IPS DF 19.7 (cell line): ENCODE measurements around the gene BMP6.

Experiments
- DNase-seq: peaks from one replicate; pipeline ENCODE4 v3.0.0-alpha.2; 2013; ENCODE audit warnings: low read depth, low spot score

The BMP6 gene

DNA sequence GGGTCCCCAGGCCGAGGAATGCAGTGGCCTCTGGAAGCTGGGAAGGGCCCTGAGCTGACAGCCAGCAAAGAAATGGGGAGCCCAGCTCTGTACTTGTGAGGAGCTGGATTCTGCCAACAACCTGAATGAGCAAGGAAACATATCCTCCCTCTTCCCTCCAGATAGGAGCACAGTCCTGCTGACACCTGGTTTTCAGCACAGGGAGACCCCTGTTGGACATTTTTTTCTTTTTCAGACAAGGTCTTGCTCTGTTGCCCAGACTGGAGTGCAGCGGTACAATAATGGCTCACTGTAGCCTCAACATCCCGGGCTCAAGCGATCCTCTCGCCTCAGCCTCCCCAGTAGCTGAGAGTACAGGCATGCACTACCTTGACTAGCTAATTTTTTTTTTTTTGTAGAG is 21.5 kb downstream of the BMP6 start:
- no peak for DNase-seq

DNA sequence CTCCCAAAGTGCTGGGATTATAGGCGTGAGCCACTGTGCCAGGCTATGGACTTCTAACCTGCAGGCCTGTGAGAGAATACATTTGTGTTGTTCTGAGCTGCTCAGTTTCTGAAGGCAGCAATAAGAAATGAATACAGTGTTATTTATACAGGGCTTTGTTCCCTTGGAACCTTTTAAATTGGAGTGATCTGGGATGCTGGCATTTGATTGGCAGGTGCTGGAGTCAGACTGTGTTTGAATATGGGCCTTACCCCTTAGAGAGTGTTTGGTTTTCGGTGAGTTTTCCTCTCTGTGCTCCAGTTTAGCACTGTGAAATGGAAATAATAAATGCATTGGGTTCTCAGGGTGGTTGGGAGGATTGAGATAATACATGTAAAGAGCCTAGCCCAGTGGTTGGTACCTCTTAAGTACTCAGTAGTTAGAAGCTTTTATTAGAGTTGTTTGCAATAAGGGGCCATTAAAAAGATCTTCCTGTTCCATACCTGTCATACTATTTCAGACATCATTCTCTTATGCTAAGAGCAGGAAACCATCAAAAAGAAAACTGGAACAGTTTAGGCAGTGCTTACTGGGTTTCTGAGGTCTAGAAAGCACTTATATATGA is 22.1 kb downstream of the BMP6 start:
- no peak for DNase-seq

DNA sequence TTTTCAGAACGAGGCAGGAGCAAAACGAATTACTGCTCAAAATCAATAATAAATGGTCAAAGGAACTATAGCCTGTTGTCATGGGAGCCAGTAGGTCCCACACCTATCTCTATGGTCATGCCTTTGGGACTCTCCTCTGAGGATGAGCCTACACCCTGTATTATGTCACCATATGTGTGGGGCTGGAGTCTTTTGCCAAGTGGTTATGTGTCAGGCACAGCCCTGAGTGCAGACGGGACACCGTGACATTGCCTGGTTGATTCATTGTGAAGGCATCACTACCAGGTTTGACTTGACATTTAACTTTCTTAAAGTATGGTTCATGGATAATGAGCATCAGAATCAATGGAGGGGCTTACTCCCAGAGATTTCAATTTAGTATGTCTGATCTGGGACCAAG is 23.6 kb downstream of the BMP6 start:
- no peak for DNase-seq

DNA sequence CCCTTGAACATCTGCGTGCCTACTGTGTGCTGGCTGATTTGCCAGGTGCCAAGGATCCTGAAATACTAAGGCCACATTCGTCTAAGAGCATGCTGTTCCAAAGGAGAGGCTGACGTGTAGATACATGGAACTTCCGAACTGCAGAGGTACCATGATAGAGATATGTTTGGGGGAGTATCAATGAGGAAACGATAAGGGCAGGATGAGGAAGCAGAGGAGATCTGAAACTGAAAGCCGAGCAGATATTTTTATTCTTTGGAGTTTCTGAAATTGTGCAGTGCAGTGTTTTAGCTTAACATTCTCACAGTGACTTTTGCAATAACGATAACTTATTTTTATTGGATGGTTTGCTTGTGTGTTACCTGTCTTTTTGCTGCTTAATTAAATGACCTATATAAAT is 24.3 kb downstream of the BMP6 start:
- no peak for DNase-seq

DNA sequence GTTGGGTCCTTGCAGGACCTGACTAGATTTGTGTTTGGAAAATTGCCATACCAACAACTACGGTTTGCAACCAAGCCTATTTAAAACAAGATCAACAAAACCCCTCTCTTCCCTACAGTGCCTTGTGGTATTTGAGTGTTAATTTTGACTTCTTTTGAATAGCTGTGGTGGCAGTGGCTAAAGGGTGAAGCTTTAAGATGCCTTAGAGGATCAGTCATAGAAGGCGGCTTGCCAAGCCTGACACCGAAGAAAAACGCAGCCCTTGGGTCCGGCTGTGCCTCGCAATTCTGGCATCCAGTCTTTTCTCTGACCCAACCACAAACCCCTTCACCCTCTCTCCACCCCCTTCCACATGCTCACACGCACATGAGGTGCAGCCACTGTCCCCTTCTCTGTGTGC is 32.6 kb downstream of the BMP6 start:
- DNase-seq = no peak

DNA sequence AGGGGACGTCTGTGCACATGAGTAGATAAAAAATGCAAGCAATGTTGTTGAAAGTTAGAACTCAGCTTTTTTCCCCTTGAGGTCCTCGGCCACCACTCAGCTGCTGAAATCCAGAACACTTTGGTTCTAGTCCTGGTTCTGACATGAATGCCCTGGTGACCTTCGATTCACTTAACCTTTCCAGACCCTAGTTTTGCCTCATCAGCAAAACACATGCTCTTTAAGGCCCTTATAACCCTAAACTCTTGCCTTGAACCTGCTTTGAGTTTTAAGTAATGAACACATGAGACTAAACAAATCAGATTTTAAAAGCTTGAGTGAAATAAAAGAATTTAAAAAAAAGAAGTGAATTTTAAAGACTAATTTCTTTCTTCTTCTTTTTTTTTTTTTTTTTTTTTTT is 33.4 kb downstream of the BMP6 start:
- DNase-seq = no peak

DNA sequence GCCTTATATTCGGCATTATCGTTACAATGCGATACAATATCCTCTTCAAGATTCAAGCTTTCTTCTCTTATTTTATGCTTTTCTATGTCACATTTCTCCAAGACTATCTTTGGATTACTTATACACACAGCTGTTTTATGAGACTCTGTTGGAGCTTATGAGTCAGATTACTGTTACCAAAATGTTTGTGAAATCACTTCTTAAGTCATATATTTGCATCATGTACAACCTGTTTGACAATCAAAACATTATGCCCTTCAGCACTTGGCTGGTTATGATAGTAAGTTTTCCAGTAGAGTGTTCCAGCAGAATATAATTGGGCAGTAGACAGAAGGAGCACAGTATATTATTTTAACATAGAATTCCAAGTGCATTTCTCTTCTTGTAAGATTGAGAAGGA is 35.2 kb downstream of the BMP6 start:
- no peak for DNase-seq

DNA sequence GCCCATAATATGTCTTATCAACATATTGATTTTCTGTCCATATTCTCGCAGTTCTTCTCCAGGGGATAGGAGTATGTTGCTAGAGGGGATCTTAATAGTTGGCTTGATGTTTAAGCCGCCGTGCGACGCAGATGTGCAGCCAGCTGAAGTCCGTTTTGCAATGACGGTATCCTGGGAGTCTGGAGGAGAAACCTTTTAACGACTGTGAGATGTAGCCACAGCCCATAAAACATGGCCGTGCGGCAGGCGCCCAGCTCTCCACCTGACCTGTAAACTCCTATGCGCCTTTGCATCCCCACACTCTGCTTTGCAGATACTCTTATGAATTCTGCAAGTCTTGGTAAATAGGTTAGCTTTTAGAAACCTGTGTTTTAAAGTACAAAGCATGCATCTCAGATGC is 36.9 kb downstream of the BMP6 start:
- DNase-seq = no peak

DNA sequence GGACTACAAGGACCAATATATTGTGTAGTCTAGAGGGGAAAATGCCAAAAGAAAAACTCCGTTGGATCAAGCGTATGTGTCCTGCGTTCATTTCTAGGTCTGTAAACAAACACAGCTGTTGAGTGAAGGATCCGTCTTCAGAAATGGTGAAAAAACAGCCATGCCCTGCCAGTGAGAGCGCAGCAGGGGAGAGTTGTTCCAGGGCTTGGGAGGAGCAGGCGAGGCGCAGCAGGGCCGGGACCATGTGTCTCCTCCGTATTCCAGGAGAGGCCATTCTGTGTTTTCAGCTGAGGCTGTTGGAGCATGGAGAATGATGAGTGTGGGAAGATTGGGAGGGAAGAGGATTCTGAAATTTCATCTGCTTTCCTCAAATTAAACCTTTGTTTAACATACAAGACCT is 38.0 kb downstream of the BMP6 start:
- no peak for DNase-seq

DNA sequence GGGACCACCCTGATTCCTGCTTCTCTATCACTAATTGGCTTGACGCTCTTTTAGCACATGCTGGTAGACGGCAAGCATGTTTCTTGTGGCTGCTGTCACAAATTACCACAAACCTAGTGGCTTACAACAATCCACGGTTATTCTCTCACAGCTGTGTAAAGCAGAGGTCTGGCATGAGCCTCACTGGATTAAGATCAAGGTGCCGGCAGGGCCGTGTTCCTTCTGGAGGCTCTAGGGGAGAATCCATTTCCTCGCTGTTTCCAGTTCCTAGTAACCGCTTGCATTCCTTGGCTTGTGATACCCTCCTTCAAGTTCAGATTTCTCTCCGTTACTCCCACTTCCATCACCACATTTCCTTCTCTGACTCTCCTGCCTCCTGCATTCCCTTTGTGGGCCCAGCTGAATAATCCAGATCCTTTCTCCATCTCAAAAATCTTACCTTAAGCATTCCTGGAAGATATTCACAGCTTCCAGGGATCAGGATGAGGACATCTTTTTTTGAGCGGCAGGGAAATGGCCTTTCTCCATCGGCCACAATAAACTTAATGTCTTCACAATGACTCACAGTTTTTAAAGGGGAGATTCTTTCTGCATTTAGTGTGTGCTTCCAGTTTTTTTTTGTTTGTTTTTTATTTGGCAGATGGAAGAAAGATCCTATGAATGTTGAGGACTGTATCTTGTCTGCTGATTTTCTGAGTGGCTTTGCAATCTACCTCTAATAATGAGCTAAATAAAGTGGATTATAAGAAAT is 39.9 kb downstream of the BMP6 start:
- no peak for DNase-seq

DNA sequence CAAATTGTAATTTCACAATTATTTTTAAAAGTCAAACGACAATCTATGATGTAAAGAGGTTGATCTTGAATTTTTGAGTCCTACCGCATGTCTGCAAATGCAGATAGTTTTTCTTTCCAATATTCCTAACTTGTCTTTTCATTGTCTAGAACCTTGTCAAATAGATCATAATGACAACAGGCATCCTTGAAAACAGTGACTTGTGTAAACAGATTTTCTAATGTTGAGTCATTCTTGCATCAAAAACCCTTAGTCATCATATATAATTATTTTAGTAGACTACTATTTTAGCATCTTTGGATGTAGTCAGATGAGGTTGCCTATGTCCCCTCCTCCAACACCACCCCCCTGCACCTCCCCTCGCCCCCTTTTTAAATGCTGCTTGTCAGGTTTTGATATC is 43.8 kb downstream of the BMP6 start:
- no peak for DNase-seq

DNA sequence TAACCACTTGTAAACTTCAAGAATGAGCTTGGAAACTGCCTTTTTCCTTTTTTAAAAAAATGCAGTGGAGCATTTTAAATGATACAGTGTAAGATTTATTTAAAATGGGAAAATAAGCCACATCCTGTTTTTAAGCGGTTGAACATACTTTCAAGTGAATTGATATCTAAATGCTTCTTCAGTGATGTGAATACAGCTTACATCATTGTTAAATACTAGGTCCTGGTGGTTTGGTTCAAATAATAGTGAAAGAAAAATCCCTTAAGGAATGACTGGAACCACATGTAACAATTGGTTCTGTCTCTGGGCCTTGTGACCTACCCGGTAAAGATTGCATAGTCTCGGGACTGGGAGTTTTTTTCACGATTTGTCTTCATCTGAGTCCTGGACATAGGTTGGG is 44.2 kb downstream of the BMP6 start:
- no peak for DNase-seq

DNA sequence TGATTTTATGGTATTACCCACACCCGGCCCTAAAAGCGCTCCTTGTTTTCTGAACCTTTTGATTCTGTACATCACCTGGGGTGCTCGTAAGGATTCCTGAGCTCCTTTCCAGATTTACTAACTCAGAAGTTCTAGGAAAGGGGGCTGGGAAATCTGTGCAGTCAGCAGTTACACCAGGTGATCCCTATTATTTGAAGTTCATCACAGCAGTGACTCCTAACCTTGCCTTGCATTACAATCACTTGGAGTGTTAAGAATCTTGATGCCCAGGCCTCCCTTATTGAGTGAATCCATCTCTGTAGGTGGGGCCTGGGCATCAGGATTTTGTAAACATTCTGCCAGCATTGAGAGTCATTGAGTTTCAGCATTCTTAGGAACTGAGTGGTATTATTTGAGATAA is 44.7 kb downstream of the BMP6 start:
- DNase-seq = no peak

DNA sequence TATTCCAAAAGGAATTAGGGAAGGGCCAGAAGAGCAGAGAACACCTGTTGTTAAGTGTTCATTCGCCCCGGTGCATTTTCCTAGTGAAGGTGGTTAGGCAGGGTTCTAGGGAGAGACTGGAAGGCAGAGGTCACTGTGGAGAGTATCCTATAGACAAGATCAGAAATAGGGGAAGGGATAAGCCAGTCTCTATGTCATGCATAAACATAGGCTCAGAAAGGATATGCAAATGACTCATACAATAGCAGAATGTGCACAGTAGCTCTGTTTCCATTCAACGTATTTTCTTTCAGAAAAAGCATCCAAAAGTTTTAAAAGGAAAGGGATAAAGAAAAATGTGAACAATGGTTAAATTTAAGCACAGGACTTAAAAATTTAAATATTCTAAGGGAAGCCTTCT is 47.4 kb downstream of the BMP6 start:
- no peak for DNase-seq

DNA sequence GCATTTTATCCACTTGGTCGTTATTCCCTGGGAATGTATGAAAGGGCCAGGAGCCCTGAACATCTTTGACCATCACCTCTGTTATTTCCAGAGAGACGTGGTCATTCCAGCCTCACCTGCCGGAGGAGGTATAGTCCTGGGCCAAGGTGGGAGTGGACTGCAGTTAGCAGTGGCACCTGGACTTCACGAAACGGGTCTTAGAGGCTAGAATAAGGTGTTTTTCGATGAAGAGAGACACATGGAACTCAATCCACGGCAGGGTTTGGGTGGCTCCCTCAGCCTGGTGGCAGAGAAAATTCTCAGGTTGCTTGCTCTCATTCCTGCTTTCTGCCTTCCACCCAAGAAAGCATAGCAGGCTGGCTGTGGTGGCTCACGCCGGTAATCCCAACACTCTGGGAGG is 48.0 kb downstream of the BMP6 start:
- no peak for DNase-seq

DNA sequence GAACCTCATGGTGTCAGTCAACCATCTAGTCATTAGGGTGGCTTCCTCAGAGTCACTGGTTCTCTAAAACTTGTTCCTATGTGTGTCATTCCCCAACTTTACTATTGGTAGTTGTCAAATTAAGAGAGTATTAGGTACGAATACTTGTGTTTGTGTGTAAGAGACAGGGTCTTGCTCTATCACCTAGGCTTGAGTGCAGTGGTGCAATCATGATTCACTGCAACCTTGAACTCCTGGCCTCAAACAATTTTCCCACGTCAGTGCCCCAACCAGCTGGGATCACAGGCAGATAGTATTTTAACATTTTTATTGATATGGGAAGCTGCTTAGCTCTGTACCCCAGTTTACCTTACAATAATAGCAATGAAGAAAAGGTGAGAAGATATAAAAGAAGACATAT is 50.6 kb downstream of the BMP6 start:
- no peak for DNase-seq

DNA sequence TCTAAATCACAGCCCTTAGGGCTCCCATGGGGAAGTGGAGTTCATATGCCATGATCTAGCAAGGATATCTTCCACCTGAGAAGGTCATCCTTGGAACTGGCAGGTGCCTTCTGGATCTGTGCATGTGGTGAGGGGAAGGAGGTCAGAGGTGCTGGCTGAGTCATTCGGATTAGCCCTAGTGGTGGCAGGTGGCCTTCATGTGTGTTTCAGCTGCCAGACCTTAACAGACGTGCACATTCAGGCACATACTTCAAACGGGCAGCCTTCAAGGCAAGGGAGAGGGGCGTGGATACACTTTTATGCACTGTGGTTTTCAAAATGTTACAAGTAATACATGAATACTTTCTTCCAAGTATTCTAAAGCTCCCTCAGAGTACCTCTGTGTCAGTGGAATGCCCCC is 51.2 kb downstream of the BMP6 start:
- no peak for DNase-seq

DNA sequence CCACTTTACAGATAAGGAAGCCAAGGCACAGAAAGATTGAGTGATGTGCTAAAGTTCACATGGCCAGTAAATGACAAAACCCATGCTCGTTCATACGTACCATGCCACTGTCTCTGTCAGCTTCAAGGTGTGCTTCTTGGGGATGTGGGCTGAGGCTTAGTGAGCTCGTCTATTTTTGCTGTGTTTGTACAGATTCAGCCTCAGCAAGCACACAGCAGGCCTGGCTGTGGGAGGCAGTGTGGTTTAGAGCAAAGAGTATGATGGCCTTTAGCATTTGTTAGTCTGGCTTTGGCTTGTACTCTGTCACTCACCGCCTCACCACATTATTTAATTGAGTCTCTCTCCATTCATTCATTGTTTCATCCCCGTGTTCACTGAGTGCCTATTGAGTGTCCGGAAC is 55.3 kb downstream of the BMP6 start:
- no peak for DNase-seq

DNA sequence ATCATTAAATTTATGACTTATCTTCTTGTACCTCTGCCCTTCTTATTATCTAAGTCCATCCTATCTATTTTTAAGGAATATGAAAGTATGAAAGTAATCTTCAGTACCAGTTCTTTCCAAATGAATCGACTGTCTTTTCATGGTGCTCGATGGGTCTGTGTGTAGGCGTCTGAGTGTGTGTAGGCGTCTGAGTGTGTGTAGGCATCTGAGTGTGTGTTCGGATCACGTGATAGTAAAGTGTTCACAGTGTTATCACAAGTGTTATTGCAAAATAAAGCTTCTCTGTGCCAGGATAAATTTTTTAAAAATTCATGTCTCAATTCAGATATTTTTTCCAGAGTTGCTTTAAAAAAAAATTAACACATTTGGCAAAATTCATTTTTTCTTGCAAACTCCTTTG is 58.3 kb downstream of the BMP6 start:
- no peak for DNase-seq

DNA sequence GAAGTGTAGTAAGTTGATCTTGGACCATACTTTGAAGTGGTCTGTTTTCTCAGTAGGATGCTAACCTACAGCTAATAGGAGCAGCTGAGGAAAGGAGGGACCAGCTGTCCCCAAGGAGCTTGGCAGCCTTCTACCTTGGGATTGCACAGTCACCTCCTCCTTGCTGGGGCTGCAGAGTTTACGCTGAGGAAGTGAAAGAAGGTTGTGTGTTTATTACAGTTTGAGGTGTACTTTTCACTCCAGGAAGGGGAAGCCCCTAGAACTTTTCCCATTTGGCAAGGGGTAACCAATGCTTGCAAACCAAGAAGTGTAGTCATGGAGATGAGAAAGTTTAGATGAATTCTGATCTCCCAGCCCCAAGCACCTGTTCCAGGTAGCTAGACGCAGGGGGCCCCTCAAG is 58.8 kb downstream of the BMP6 start:
- no peak for DNase-seq

DNA sequence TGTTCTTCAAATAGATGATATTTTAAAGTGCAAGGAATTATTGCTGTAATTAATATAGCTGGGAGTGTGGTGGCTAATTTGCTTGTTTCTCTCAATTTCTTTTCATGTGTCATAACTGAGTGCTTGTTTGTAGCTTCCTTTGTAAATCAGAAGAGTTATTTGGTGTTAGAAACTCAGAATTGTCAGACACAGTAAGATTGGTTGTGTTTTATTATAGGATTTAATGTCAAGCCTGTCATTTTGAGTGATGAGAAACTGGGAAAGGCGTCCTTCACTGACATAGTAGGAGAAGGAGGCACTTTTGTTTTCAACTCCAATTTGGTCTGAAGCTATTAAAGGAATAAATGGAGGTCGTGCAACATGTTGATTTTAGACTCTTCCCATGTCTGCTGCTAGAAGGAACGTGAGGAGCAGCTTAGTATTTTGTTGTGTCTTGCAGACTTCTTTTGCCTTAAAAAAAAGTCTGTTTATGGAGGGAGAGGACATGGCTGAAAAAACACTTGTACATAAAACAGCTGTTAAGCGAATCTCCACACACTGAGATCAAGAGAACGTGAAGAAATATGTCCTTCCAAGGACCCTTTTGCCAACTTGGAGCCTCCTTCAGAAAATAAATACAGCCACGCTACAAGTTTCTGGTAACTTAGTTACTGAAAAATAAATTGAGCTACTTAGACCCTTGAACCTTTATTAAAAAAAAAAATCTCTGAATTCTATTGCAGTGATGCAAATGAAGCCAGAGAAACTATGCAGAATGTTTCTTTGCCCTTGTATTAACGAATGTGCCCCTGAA is 59.5 kb downstream of the BMP6 start:
- DNase-seq = no peak

DNA sequence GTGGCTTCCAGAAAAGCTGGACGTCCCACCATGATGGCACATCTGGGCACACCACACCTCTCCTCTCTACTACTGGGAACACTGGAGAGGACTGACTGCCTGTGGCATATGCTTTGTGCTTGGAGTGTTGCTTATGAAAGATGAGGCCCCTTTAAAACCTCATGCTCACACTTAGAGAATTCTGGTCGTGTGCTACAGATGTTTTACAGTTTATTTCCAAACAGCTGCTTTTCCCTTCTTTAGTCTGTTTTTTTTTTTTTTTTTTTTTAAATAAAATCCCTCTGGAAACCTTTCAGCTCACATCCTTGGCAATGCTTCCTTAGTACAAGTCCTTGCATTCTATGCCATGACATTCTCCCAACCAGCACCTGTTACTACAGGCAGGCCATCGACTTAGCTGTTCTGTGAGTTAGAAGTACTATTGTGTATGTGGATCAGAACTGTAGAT is 60.3 kb downstream of the BMP6 start:
- DNase-seq = no peak

DNA sequence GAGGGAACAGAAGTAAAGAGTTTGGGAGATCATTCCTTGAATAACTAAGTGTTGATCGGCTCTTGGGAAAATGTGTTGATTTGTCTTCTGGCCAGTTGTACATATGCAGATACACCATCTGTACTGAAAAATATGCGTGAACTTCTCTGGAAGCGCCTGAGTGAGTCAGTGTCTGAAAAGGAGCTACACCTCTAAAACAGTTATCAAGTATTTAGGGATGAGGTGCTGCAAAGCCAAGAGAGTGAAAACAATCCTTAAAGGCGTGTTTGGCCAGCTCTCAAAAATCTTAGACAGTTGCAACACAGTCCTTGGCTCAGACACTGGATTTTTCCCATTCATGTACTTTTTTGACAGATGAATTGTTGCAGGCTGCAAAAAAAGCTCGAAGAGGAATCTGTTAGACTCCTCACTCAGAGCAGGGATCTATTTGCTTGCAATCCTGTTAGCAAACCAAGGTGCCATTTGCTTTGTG is 61.3 kb downstream of the BMP6 start:
- no peak for DNase-seq
